IMR-90 (cell line): ENCODE results near the gene ERBB4. TPM values are rescaled to one million over a fixed set of nuclear protein-coding genes. Genes with fewer than 3 reads are reported as not detected.

Experiments used
- ATAC-seq: fragments of 200-7000 bp; cut with Tn5 transposase; 2 replicates; pipeline ENCODE4 v1.9.1; 2020; ENCODE audit warnings: low read depth, mild to moderate bottlenecking, moderate library complexity
- BruUV-seq: library from RNA; stranded (reverse); fragments of 400-500 nt; replicated peaks from 2 replicates; lab custom pipeline; 2021; lab: Mats Ljungman, UMichigan
- CTCF ChIA-PET: fragments of 300-600 bp; formaldehyde crosslinking; extraction: SDS; loops from one replicate; lab custom pipeline; 2021; ENCODE audit warnings: antibody characterized with exemption; lab: Yijun Ruan, JAX
- POLR2A ChIA-PET: fragments of 300-600 bp; sonication (Branson Sonifier 250); formaldehyde crosslinking; loops from one replicate; lab custom pipeline; 2022; ENCODE audit warnings: antibody characterized with exemption; ENCODE audit not compliant: unreplicated experiment; lab: Charles Lee
- DNase-seq: peaks from one replicate; pipeline ENCODE4 v3.0.0; 2013
- H2AFZ ChIP-seq: replicated peaks from 2 replicates; pipeline ENCODE3; 2013; ENCODE audit warnings: low read length, mild to moderate bottlenecking; ENCODE audit not compliant: poor library complexity
- H2AK5ac ChIP-seq: 2 replicates; pipeline ENCODE4 v1.6.1; 2013; ENCODE audit warnings: low read depth, low read length, inconsistent platforms
- H2AK9ac ChIP-seq: replicated peaks from 2 replicates; pipeline ENCODE3; 2013; ENCODE audit warnings: mild to moderate bottlenecking, low read depth, low read length, moderate library complexity; ENCODE audit not compliant: poor library complexity
- H2BK120ac ChIP-seq: 2 replicates; pipeline ENCODE4 v1.6.1; 2013; ENCODE audit warnings: low read depth, low read length, inconsistent platforms
- H2BK15ac ChIP-seq: 3 replicates; pipeline ENCODE4 v1.6.1; 2013; ENCODE audit warnings: low read depth, low read length, inconsistent platforms
- H2BK20ac ChIP-seq: 2 replicates; pipeline ENCODE4 v1.6.1; 2013; ENCODE audit warnings: low read depth, mild to moderate bottlenecking, inconsistent platforms, low read length, moderate library complexity
- H2BK5ac ChIP-seq: 2 replicates; pipeline ENCODE4 v1.6.1; 2013; ENCODE audit warnings: mild to moderate bottlenecking, low read depth, low read length, inconsistent platforms; ENCODE audit not compliant: poor library complexity, severe bottlenecking
- H3K14ac ChIP-seq: replicated peaks from 2 replicates; pipeline ENCODE4 v1.6.1; 2013; ENCODE audit warnings: low read depth, low read length, inconsistent platforms
- H3K18ac ChIP-seq: 2 replicates; pipeline ENCODE4 v1.6.1; 2013; ENCODE audit warnings: low read depth, low read length, control low read depth
- H3K23ac ChIP-seq: 2 replicates; pipeline ENCODE4 v1.6.1; 2013; ENCODE audit warnings: low read depth, low read length, inconsistent platforms
- H3K27ac ChIP-seq: 2 replicates; pipeline ENCODE4 v1.5.1; 2013; ENCODE audit warnings: mild to moderate bottlenecking, control low read depth, low read length; ENCODE audit not compliant: insufficient read depth
- H3K27me3 ChIP-seq: 2 replicates; pipeline ENCODE4 v1.6.1; 2013; ENCODE audit warnings: low read length; ENCODE audit not compliant: control insufficient read depth, insufficient read depth
- H3K36me3 ChIP-seq: 2 replicates; pipeline ENCODE4 v1.6.1; 2013; ENCODE audit warnings: low read length, mixed read lengths; ENCODE audit not compliant: control insufficient read depth, insufficient read depth
- H3K4ac ChIP-seq: 2 replicates; pipeline ENCODE4 v1.6.1; 2013; ENCODE audit warnings: low read depth, low read length, inconsistent platforms
- H3K4me1 ChIP-seq: 2 replicates; pipeline ENCODE4 v1.6.1; 2013; ENCODE audit warnings: low read length, mixed read lengths; ENCODE audit not compliant: control insufficient read depth, insufficient read depth
- H3K4me2 ChIP-seq: 2 replicates; pipeline ENCODE4 v1.6.1; 2013; ENCODE audit warnings: low read depth, mild to moderate bottlenecking, control low read depth, low read length, moderate library complexity
- H3K4me3 ChIP-seq: 2 replicates; pipeline ENCODE4 v1.5.1; 2013; ENCODE audit warnings: low read depth, mild to moderate bottlenecking, control low read depth, low read length, moderate library complexity; ENCODE audit not compliant: insufficient read depth
- H3K56ac ChIP-seq: 2 replicates; pipeline ENCODE4 v1.6.1; 2013; ENCODE audit warnings: low read length, inconsistent platforms; ENCODE audit not compliant: insufficient read depth; ENCODE audit errors: extremely low read depth
- H3K79me1 ChIP-seq, 2 experiments: 2 replicates each; pipeline ENCODE4 v1.6.1; 2013; ENCODE audit warnings: low read length in 2 of 2, inconsistent platforms in 1 of 2, low read depth in 1 of 2
- H3K9ac ChIP-seq: 2 replicates; pipeline ENCODE4 v1.6.1; 2013; ENCODE audit warnings: low read depth, low read length, control low read depth
- H3K9me1 ChIP-seq: 2 replicates; pipeline ENCODE4 v1.6.1; 2013; ENCODE audit warnings: low read length, inconsistent platforms; ENCODE audit not compliant: insufficient read depth
- H3K9me3 ChIP-seq: 2 replicates; pipeline ENCODE4 v1.6.1; 2013; ENCODE audit warnings: low read length; ENCODE audit not compliant: control insufficient read depth, insufficient read depth
- H4K20me1 ChIP-seq: 2 replicates; pipeline ENCODE4 v1.6.1; 2013; ENCODE audit warnings: low read length, inconsistent platforms; ENCODE audit not compliant: insufficient read depth
- H4K5ac ChIP-seq: 2 replicates; pipeline ENCODE4 v1.6.1; 2013; ENCODE audit warnings: mild to moderate bottlenecking, low read depth, low read length, control low read depth
- H4K8ac ChIP-seq, 2 experiments: 2 replicates each; pipeline ENCODE4 v1.6.1; 2013; ENCODE audit warnings: low read depth in 2 of 2, low read length in 2 of 2, control low read depth in 1 of 2, inconsistent platforms in 1 of 2
- H4K91ac ChIP-seq: 2 replicates; pipeline ENCODE4 v1.6.1; 2013; ENCODE audit warnings: low read depth, low read length, inconsistent platforms; ENCODE audit not compliant: insufficient read depth
- BHLHE40 ChIP-seq: fragments of 150-350 bp; IDR thresholded peaks from 2 replicates; pipeline ENCODE4 v1.6.1; 2016; ENCODE audit warnings: mild to moderate bottlenecking, low read depth, low read length
- CEBPB ChIP-seq: IDR thresholded peaks from 2 replicates; pipeline ENCODE4 v1.6.1; 2012; ENCODE audit warnings: low read depth, low read length, improper control_type of control experiment
- CHD1 ChIP-seq: IDR thresholded peaks from 2 replicates; pipeline ENCODE4 v1.6.1; 2012; ENCODE audit warnings: low read depth, low read length, improper control_type of control experiment
- FOS ChIP-seq: fragments of 150-350 bp; IDR thresholded peaks from 2 replicates; pipeline ENCODE4 v1.6.1; 2016; ENCODE audit warnings: low read depth, low read length
- MAFK ChIP-seq: IDR thresholded peaks from 2 replicates; pipeline ENCODE4 v1.6.1; 2012; ENCODE audit warnings: low read depth, low read length, improper control_type of control experiment
- MAZ ChIP-seq: IDR thresholded peaks from 2 replicates; pipeline ENCODE4 v1.6.1; 2012; ENCODE audit warnings: low read depth, mild to moderate bottlenecking, low read length, improper control_type of control experiment, moderate library complexity, borderline replicate concordance
- MXI1 ChIP-seq: IDR thresholded peaks from 2 replicates; pipeline ENCODE4 v1.6.1; 2012; ENCODE audit warnings: low read depth, mild to moderate bottlenecking, low read length, moderate library complexity, borderline replicate concordance
- NFE2L2 ChIP-seq: fragments of 150-350 bp; IDR thresholded peaks from 2 replicates; pipeline ENCODE4 v1.6.1; 2016; ENCODE audit warnings: low read depth, mild to moderate bottlenecking, low read length
- POLR2A ChIP-seq: IDR thresholded peaks from 2 replicates; pipeline ENCODE4 v1.6.1; 2012; ENCODE audit warnings: mild to moderate bottlenecking, low read depth, low read length
- RAD21 ChIP-seq: IDR thresholded peaks from 2 replicates; pipeline ENCODE4 v1.6.1; 2012; ENCODE audit warnings: low read length, improper control_type of control experiment
- RCOR1 ChIP-seq: IDR thresholded peaks from 2 replicates; pipeline ENCODE4 v1.6.1; 2012; ENCODE audit warnings: mild to moderate bottlenecking, low read length, improper control_type of control experiment; ENCODE audit not compliant: insufficient replicate concordance
- RFX5 ChIP-seq: IDR thresholded peaks from 2 replicates; pipeline ENCODE4 v1.8.0; 2012; ENCODE audit warnings: low read depth, mild to moderate bottlenecking, low read length, moderate library complexity
- SMC3 ChIP-seq: fragments of 150-350 bp; IDR thresholded peaks from 2 replicates; pipeline ENCODE4 v1.6.1; 2016; ENCODE audit warnings: low read depth, mild to moderate bottlenecking, antibody characterized with exemption, low read length, moderate library complexity
- WGBS, 2 experiments: methylation state at CpG; one replicate each; pipeline versions ENCODE4 v1.1.5 to v1.1.7; 2013; ENCODE audit warnings: missing lambda C conversion rate in 2 of 2; ENCODE audit not compliant: insufficient read length in 1 of 2; ENCODE audit errors: extremely low coverage in 2 of 2; 5-methylcytosine and 5-hydroxymethylcytosine counted together
- dilution Hi-C: fragments of 300-500 bp; cut with HindIII; formaldehyde crosslinking; loops from one replicate; pipeline ENCODE4 v1.14.3; 2018; ENCODE audit warnings: low sequenced_read_pairs; ENCODE audit not compliant: unreplicated experiment
- in situ Hi-C: fragments of 300-500 bp; cut with MboI; formaldehyde crosslinking; loops from 3 replicates; pipeline ENCODE4 v1.14.3; 2019; ENCODE audit warnings: low sequenced_read_pairs, inconsistent platforms, mixed read lengths
- intact Hi-C: fragments of 100-400 bp; cut with micrococcal nuclease; formaldehyde crosslinking; loops from 2 replicates; pipeline ENCODE4 v1.10.0; 2022
- polyA plus RNA-seq, 3 experiments: library from polyadenylated mRNA; depleted of rRNA; stranded (reverse); fragments of >200 nt; gene quantifications; 2 replicates each; pipeline ENCODE4 v1.2.3, GENCODE V29; 2012; ENCODE audit warnings: low replicate concordance in 1 of 3
- total RNA-seq: library from RNA; depleted of rRNA; stranded (reverse); fragments of >200 nt; gene quantifications from 2 replicates; pipeline ENCODE4 v1.2.3, GENCODE V29; 2012
- TF ChIP-seq, protein P1 (sequence below): conservative IDR thresholded peaks from 2 replicates; pipeline ENCODE4 v1.5.1; 2012; ENCODE audit warnings: mild to moderate bottlenecking, low read depth, low read length, improper control_type of control experiment
- TF ChIP-seq, protein P2 (sequence below): fragments of 150-350 bp; IDR thresholded peaks from 2 replicates; pipeline ENCODE4 v1.6.1; 2017; ENCODE audit warnings: mild to moderate bottlenecking, antibody characterized with exemption, low read length, low read depth
- TF ChIP-seq, protein P3 (sequence below): fragments of 150-350 bp; IDR thresholded peaks from 2 replicates; pipeline ENCODE4 v1.6.1; 2016; ENCODE audit warnings: low read depth, mild to moderate bottlenecking, low read length, moderate library complexity, borderline replicate concordance

ERBB4 gene
- total and polyA plus RNA-seq, 2 of the 4 experiments (the other 2 are of a cell fraction): not detected

DNA sequence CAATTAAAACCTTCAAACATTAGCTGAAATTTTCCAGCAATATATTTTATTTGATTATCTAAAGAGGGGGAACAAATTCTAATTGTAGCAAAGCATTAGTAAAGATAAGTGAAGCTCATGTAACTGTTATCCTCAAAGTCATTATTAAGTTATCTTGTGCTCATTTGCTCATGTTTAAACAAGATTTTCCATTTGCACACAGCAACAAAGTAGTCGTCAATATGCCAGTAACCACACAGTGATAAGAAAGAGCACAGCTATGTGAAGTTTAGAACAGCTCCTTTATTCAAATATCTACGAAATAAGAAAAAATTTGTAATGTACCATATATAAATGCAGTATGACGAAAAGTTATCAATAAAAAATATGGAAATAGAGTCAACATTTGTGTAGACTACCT, 159.5 kb downstream of the ERBB4 start:
- BruUV-seq: no TSS peak
- no peak overlapping the region for H2AFZ ChIP-seq
- H2BK5ac ChIP-seq: no peak overlapping the region
- no CpG with 5 or more reads among the region's 3 CpGs for WGBS, 2 experiments
- dilution Hi-C loops: no loop called here
- ChIA-PET POLR2A (no interaction called here), CTCF (no interaction called here)
- no peak overlapping the region for H4K5ac ChIP-seq
- no peaks in the 10 kb centered on the region for H4K20me1 ChIP-seq
- no peaks in the 10 kb centered on the region for H3K27me3 ChIP-seq
- H4K91ac ChIP-seq: no peak overlapping the region
- H3K4me2 ChIP-seq: no peak overlapping the region
- no peak overlapping the region for H3K14ac ChIP-seq
- H3K79me1 ChIP-seq: no peaks in the 10 kb centered on the region
- no peak overlapping the region for H3K4me3 ChIP-seq
- no peaks in the 10 kb centered on the region for H3K9me1 ChIP-seq
- H2BK15ac ChIP-seq: no peak overlapping the region
- H2BK20ac ChIP-seq: no peak overlapping the region
- no peaks in the 10 kb centered on the region for H3K4me1 ChIP-seq
- no peak overlapping the region for H3K4ac ChIP-seq
- no peak overlapping the region for H3K18ac ChIP-seq
- no peaks in the 10 kb centered on the region for H3K36me3 ChIP-seq
- H3K9ac ChIP-seq: no peak overlapping the region
- DNase-seq (no peak), ATAC-seq (no peak)
- no peak overlapping the region for H2AK5ac ChIP-seq
- H3K23ac ChIP-seq: no peak overlapping the region
- H3K9me3 ChIP-seq: no peaks in the 10 kb centered on the region
- no peak overlapping the region for H3K27ac ChIP-seq
- no peak overlapping the region for H2AK9ac ChIP-seq
- TF ChIP-seq MAFK (no peak), NFE2L2 (no peak), CHD1 (no peak), RAD21 (no peak), RCOR1 (no peak), SMC3 (no peak), MAZ (no peak), MXI1 (no peak), CEBPB (no peak), FOS (no peak), BHLHE40 (no peak), POLR2A (no peak), RFX5 (no peak)
- TF ChIP-seq, protein P1, sequence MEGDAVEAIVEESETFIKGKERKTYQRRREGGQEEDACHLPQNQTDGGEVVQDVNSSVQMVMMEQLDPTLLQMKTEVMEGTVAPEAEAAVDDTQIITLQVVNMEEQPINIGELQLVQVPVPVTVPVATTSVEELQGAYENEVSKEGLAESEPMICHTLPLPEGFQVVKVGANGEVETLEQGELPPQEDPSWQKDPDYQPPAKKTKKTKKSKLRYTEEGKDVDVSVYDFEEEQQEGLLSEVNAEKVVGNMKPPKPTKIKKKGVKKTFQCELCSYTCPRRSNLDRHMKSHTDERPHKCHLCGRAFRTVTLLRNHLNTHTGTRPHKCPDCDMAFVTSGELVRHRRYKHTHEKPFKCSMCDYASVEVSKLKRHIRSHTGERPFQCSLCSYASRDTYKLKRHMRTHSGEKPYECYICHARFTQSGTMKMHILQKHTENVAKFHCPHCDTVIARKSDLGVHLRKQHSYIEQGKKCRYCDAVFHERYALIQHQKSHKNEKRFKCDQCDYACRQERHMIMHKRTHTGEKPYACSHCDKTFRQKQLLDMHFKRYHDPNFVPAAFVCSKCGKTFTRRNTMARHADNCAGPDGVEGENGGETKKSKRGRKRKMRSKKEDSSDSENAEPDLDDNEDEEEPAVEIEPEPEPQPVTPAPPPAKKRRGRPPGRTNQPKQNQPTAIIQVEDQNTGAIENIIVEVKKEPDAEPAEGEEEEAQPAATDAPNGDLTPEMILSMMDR: no peak
- TF ChIP-seq, protein P2, sequence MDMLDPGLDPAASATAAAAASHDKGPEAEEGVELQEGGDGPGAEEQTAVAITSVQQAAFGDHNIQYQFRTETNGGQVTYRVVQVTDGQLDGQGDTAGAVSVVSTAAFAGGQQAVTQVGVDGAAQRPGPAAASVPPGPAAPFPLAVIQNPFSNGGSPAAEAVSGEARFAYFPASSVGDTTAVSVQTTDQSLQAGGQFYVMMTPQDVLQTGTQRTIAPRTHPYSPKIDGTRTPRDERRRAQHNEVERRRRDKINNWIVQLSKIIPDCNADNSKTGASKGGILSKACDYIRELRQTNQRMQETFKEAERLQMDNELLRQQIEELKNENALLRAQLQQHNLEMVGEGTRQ: no peak
- TF ChIP-seq, protein P3, sequence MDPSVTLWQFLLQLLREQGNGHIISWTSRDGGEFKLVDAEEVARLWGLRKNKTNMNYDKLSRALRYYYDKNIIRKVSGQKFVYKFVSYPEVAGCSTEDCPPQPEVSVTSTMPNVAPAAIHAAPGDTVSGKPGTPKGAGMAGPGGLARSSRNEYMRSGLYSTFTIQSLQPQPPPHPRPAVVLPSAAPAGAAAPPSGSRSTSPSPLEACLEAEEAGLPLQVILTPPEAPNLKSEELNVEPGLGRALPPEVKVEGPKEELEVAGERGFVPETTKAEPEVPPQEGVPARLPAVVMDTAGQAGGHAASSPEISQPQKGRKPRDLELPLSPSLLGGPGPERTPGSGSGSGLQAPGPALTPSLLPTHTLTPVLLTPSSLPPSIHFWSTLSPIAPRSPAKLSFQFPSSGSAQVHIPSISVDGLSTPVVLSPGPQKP: no peak
- intact Hi-C loops: no loop called here
- no peak overlapping the region for H3K56ac ChIP-seq
- in situ Hi-C loops: no loop called here
- H2BK120ac ChIP-seq: no peak overlapping the region
- no peak overlapping the region for H4K8ac ChIP-seq
